ENCODE measurements around the gene GSTA4. TPM values are rescaled to one million over a fixed set of nuclear protein-coding genes. Genes with fewer than 3 reads are reported as not detected.

GSTA4 gene
- total and polyA plus RNA-seq, 2 of the 8 experiments (the other 6 are each of a cell fraction or from before 2014, with no cell fraction given) = 13.9 to 21.6 TPM

DNA sequence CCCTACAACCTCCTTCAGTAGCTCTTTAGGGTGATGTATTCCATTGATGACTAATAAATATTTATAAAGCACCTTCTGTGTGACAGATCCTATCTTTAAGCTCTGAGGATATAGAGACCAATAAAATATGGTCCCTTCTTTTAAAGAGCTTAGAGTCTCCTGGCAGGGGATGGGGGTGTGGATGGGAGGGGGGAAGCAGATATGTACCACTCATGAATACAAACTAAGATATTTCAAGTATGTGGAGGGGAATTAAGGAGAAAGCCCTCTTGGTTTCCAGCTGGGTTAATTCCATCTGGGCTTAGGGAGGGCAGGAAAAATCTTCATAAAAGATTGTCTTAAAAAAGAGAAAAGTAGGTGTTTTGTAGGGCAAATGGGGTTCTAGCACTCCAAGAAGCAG, 48.5 kb upstream of the GSTA4 start (continued):
- TF ChIP-seq, protein P1, sequence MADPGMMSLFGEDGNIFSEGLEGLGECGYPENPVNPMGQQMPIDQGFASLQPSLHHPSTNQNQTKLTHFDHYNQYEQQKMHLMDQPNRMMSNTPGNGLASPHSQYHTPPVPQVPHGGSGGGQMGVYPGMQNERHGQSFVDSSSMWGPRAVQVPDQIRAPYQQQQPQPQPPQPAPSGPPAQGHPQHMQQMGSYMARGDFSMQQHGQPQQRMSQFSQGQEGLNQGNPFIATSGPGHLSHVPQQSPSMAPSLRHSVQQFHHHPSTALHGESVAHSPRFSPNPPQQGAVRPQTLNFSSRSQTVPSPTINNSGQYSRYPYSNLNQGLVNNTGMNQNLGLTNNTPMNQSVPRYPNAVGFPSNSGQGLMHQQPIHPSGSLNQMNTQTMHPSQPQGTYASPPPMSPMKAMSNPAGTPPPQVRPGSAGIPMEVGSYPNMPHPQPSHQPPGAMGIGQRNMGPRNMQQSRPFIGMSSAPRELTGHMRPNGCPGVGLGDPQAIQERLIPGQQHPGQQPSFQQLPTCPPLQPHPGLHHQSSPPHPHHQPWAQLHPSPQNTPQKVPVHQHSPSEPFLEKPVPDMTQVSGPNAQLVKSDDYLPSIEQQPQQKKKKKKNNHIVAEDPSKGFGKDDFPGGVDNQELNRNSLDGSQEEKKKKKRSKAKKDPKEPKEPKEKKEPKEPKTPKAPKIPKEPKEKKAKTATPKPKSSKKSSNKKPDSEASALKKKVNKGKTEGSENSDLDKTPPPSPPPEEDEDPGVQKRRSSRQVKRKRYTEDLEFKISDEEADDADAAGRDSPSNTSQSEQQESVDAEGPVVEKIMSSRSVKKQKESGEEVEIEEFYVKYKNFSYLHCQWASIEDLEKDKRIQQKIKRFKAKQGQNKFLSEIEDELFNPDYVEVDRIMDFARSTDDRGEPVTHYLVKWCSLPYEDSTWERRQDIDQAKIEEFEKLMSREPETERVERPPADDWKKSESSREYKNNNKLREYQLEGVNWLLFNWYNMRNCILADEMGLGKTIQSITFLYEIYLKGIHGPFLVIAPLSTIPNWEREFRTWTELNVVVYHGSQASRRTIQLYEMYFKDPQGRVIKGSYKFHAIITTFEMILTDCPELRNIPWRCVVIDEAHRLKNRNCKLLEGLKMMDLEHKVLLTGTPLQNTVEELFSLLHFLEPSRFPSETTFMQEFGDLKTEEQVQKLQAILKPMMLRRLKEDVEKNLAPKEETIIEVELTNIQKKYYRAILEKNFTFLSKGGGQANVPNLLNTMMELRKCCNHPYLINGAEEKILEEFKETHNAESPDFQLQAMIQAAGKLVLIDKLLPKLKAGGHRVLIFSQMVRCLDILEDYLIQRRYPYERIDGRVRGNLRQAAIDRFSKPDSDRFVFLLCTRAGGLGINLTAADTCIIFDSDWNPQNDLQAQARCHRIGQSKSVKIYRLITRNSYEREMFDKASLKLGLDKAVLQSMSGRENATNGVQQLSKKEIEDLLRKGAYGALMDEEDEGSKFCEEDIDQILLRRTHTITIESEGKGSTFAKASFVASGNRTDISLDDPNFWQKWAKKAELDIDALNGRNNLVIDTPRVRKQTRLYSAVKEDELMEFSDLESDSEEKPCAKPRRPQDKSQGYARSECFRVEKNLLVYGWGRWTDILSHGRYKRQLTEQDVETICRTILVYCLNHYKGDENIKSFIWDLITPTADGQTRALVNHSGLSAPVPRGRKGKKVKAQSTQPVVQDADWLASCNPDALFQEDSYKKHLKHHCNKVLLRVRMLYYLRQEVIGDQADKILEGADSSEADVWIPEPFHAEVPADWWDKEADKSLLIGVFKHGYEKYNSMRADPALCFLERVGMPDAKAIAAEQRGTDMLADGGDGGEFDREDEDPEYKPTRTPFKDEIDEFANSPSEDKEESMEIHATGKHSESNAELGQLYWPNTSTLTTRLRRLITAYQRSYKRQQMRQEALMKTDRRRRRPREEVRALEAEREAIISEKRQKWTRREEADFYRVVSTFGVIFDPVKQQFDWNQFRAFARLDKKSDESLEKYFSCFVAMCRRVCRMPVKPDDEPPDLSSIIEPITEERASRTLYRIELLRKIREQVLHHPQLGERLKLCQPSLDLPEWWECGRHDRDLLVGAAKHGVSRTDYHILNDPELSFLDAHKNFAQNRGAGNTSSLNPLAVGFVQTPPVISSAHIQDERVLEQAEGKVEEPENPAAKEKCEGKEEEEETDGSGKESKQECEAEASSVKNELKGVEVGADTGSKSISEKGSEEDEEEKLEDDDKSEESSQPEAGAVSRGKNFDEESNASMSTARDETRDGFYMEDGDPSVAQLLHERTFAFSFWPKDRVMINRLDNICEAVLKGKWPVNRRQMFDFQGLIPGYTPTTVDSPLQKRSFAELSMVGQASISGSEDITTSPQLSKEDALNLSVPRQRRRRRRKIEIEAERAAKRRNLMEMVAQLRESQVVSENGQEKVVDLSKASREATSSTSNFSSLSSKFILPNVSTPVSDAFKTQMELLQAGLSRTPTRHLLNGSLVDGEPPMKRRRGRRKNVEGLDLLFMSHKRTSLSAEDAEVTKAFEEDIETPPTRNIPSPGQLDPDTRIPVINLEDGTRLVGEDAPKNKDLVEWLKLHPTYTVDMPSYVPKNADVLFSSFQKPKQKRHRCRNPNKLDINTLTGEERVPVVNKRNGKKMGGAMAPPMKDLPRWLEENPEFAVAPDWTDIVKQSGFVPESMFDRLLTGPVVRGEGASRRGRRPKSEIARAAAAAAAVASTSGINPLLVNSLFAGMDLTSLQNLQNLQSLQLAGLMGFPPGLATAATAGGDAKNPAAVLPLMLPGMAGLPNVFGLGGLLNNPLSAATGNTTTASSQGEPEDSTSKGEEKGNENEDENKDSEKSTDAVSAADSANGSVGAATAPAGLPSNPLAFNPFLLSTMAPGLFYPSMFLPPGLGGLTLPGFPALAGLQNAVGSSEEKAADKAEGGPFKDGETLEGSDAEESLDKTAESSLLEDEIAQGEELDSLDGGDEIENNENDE (IDR thresholded peaks at IDR 0.05; ENCODE audit: insufficient replicate concordance, low read length) = no peak
- TF ChIP-seq HDAC6 (IDR thresholded peaks at IDR 0.05; ENCODE audit: low read depth, low read length) = no peak
- TF ChIP-seq MAFK (IDR thresholded peaks at IDR 0.05; ENCODE audit: low read depth, low read length) = no peak

Measured in H1 (cell line).